Activated CD4-positive, alpha-beta T cell treated with anti-CD3 and anti-CD28 coated beads, Interleukin-2, amount 50 U/mL, for 16 hours (primary cell): ENCODE results near the gene CNGB1.
"Not testable (repeated sequence)": the region's sequence is repeated elsewhere in the genome, so short reads cannot be mapped to it uniquely, and the experiment has no call there.

Source experiments
- DNase-seq: peaks from one replicate; pipeline ENCODE4 v3.0.0-alpha.2; 2020

CNGB1 gene

GRCh38 chr16:57950382-57950781 lies 20.5 kb downstream of the CNGB1 start:
- no peak for DNase-seq

GRCh38 chr16:57949595-57950238 lies 21.2 kb downstream of the CNGB1 start:
- DNase-seq: no peak

GRCh38 chr16:57949013-57949412 lies 21.9 kb downstream of the CNGB1 start:
- DNase-seq: no peak

- DNase-seq: no peak
Observed at GRCh38 chr16:57948027-57948426, 22.9 kb downstream of the CNGB1 start.

GRCh38 chr16:57947261-57947660 lies 23.7 kb downstream of the CNGB1 start:
- no peak for DNase-seq

- no peak for DNase-seq
Observed at GRCh38 chr16:57946181-57946801, 24.6 kb downstream of the CNGB1 start.

- no peak for DNase-seq
Observed at GRCh38 chr16:57945740-57946138, 25.2 kb downstream of the CNGB1 start.

GRCh38 chr16:57944970-57945739 lies 25.8 kb downstream of the CNGB1 start:
- DNase-seq: no peak

- DNase-seq: not testable (repeated sequence)
Observed at GRCh38 chr16:57943381-57943780, 27.5 kb downstream of the CNGB1 start.

- not testable (repeated sequence) for DNase-seq
Observed at GRCh38 chr16:57941901-57942300, 29.0 kb downstream of the CNGB1 start.

- DNase-seq: no peak
Observed at GRCh38 chr16:57941016-57941664, 29.8 kb downstream of the CNGB1 start.

- no peak for DNase-seq
Observed at GRCh38 chr16:57940382-57940966, 30.5 kb downstream of the CNGB1 start.

GRCh38 chr16:57939872-57940224 lies 31.1 kb downstream of the CNGB1 start:
- DNase-seq: no peak

GRCh38 chr16:57938936-57939871 lies 31.7 kb downstream of the CNGB1 start:
- no peak for DNase-seq

- no peak for DNase-seq
Observed at GRCh38 chr16:57938484-57938883, 32.4 kb downstream of the CNGB1 start.

GRCh38 chr16:57937861-57938260 lies 33.1 kb downstream of the CNGB1 start:
- no peak for DNase-seq

GRCh38 chr16:57935904-57936303 lies 35.0 kb downstream of the CNGB1 start:
- DNase-seq: no peak

GRCh38 chr16:57930533-57930932 lies 40.4 kb downstream of the CNGB1 start:
- no peak for DNase-seq

- DNase-seq: no peak
Observed at GRCh38 chr16:57929250-57929649, 41.7 kb downstream of the CNGB1 start.

- DNase-seq: no peak
Observed at GRCh38 chr16:57926041-57926440, 44.9 kb downstream of the CNGB1 start.

GRCh38 chr16:57925310-57925709 lies 45.6 kb downstream of the CNGB1 start:
- DNase-seq: no peak

- DNase-seq: no peak
Observed at GRCh38 chr16:57924514-57924913, 46.4 kb downstream of the CNGB1 start.
